HG02623 (cell line): ENCODE results near the gene MYO1G.

Experiments used
- ATAC-seq: cut with Tn5 transposase; IDR thresholded peaks from one replicate; pipeline ENCODE4 v1.9.1; 2021; ENCODE audit warnings: moderate library complexity; ENCODE audit not compliant: unreplicated experiment

Gene MYO1G

GRCh38 chr7:44967571-44968446 lies 11.0 kb downstream of the MYO1G start:
- no peak for ATAC-seq

- ATAC-seq = no peak
Observed at GRCh38 chr7:44966731-44967538, 11.9 kb downstream of the MYO1G start.

DNA sequence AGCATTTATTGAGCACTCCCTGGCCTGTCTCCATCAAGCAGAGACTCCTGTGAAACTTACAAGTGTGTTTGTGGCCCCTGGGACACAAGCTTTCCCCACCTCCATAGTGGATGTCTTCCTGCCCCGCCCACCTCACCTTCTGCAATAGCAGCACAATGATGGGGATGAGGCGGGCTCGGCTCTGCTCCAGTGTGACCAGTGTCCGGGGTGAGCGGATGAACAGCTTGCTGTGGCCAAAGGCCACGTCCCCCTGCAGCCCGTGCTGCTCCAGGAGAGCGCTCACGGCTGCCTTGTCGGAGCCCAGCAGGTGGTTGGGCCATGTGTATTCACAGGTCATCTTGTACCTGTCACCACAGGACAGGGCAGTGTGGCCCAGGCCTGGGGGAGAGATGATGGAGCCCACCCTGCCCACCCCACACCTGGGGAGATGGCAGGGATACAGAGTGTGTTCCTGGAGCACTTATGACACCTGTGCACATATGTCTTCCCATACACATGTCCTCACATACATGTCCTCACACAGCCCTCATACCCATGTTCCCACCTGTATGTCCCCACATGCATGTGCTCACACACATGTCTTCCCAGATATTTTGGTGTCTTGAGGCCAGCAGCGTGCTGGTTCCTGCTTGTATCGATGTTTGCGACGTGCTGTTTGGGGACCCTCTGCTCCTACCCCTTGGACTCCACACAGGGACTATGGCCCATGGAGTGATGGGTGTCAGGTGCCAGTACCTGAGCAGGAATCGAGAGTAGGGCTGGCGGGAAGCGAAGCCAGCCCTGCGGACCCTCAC lies 12.7 kb downstream of the MYO1G start:
- no peak for ATAC-seq

GRCh38 chr7:44965441-44965903 lies 13.3 kb downstream of the MYO1G start:
- ATAC-seq = no peak

GRCh38 chr7:44964831-44965440 lies 13.9 kb downstream of the MYO1G start:
- ATAC-seq = no peak

- no peak for ATAC-seq
Observed at GRCh38 chr7:44964384-44964830, 14.4 kb downstream of the MYO1G start.

DNA sequence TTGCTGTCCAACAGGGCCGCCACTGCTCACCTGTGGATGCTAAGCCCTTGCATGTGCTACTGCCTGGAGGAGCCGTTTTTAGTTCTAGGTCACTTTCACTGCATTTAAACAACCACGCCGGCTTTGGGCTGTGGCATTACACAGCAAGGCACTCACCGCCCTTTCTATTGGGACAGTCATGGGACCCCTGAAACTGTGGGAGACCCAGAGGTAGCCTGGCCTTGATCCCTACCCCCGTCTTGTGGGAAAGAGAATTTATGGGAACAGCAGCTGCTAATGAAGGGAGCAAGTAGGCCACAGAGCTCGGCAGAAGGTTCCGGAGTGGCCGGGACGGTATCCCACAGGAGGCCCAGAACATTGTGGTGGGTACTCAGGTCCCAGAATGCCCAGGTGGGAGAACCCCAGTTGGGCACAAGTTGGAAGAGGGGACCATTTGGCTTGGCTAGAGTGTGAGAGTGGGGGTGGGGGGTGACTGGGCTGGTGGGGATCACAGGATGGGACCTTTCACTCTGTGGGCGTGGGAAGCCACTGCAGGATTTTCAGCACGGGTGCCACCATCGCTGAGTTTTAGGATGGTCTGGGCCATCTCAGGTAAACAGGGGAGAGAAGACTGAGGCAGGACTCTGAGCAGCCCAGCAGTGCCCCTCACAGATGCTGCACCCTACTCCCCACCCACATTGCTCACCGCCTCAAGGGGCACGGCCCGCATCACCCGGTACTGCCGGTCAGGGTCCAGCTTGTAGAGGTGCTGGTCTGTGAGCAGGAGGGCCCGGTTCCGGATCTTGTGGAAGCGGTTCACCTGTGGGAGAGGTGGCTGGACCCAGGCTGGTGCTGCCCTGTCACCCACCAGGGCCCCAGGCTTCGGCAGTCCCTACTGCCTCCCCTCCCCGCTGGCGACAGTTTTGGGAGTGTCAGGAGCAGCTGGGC lies 15.2 kb downstream of the MYO1G start:
- ATAC-seq = no peak

DNA sequence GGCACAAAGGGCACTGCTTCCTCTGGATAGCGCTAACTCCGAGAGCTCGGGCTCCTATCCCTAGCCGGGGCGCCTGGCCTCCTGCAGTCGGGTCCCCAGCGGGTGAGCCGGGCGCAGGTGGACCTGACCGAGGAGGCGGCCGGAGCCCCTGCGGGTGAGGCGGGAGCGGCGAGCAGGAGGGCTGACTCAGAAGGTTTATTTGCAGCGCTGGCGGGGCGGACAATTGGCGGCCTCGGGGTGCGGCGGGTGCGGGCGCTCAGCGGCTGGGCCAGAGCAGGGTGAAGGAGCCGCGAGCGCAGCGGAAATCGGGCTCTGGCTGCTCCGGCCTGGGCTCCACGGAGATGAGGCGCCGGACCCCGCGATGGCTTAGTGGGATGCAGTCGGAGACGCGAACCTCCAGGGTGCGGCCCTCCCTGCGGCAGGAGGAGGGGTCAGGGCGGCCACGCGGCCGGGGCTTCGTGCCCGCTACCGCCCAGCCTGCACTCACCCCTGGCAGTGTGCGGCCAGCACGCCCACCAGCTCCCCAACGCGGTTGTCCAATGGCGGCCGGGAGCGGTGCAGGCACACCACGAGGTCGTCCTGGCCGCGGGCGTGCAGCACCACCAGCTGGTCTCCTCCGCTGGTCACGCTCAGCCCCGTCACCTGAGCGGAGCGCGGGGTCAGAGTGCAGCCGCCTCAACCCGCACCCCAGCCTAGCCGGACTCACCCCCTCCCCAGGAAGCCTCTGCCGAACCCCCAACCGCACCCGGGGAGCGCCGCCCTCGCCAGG lies 16.1 kb downstream of the MYO1G start:
- ATAC-seq = no peak

DNA sequence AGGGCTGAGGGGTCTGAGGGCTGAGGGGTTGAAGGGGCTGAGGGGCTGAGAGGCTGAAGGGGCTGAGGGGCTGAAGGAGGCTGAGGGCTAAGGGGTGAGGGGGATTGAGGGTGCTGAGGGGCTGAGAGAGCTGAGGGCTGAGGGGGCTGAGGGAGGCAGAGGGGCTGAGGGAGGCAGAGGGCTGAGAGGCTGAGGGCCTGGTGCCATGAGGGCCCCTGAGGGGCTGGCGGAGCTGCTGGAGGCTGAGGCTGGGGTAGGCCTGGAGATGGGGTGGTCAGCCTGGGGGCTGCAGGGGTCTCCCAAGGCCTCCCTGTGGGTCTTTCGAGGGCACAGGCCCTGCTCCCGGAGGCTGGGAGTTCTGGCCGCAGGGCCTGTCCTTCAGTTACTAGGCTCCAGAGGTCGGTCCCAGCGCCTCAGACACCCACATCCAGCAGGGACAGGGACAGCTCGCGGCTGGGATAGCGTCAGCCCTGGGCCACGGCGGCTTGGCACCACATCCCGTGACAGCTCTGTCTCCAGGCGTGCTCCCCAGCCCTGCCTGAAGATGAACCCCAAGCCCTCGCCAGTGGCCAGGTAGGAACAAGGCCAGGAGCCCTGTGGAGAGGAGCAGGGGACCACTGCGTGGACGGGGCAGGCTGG lies 16.9 kb downstream of the MYO1G start:
- no peak for ATAC-seq

- ATAC-seq = no peak
Observed at GRCh38 chr7:44960011-44960580, 18.7 kb downstream of the MYO1G start.

DNA sequence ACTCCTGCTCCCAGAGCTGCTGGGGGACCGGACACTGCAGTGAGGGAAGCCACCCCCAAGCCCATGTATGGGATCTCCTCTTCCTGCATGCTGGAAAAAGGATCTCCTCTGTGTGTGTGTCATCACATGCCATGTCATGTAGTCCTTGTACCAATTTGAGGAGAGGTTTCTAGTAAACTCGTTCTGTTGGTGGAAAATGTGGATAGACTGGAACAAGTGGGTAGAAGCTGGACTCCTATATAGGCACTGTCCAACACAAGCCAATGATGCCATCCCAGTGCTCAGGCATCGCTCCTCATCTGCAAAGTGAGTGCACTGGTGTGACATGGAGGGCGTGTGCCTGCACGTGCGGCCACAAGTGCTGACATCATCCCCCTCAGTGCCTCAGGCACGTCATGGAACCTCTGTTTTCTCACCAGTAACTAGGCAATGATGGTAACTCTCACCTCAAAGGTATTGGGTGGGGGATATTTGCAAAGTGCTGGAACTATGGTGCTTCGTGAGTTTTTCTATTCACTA lies 19.3 kb downstream of the MYO1G start:
- ATAC-seq = no peak

DNA sequence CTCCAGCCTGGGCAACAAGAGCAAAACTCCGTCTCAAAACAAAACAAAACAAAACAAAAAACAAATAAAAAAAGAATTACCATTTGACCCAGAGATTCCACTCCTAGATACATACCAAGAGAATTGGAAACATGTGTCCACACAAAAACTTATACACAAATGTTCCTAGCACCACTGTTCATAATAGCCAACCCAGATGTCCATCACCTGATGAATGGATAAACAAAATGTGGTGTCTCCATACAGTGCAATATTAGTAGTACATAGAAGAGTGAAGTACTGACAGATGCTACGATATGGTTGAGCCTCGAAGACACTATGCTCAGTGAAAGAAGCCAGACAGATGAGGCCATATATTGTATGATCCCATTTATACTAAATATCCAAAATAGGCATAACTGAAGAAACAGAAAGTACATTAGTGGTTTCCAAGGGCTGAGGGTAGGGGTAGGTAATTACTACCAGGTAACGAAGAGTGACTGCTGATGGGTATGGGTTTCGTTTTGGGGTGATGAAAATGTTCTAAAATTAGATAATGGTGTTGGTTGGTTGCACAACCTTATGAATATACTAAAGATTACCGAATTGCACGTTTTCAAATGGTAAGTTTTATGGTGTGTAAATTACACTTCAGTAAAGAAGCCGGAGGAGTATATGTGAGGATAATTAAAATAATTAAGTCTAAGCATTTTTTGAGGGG lies 20.0 kb downstream of the MYO1G start:
- no peak for ATAC-seq

DNA sequence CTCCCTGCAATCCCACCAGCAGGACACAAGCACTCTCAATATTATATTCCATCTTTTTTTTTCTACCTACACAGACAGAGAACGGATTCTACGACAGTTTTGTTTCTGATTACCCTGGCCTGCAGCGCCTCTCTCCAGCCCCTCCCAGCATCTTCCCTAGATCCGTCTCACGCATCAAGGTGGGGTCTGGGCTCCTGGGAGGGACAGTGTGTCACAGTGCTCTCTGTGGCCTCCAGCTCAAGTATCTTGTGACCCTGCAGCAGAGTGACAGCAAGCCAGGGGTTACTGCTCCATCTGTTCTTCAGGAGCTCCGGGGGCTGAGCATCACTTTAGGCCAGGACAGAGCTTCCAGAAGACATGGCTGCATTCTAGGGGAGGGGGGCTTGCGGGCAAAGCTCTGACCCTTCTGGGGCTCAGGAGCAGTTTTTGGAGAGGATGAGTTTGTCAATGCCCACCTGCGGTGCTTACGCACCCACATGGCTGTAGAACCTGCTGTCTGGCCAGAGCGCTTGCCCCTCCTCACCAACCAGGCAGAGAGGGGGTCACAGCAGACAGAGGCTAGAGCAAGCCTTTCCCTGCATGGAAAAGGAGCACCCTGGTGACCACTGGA lies 22.6 kb downstream of the MYO1G start:
- ATAC-seq = no peak

- no peak for ATAC-seq
Observed at GRCh38 chr7:44955733-44956132, 23.1 kb downstream of the MYO1G start.

GRCh38 chr7:44953156-44953555 lies 25.7 kb downstream of the MYO1G start:
- no peak for ATAC-seq

- no peak for ATAC-seq
Observed at GRCh38 chr7:44949303-44949702, 29.5 kb downstream of the MYO1G start.

DNA sequence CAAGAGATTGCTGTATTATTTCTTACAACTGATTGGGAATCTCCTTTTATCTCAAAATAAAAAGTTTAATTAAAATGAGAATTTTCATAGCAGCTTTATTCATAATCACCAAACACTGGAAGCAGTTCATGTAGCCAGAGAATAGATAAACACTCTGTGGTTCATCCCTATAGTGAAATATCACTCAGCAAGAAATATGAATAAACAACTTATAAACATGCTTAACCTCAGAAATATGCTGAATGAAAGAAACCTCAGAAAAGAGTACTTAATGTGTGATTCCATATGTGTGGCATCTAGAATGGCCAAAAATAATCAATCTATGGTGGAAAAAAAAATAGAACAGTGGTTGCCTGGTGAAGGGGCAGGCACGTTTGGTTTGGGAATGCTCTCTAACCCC lies 33.3 kb downstream of the MYO1G start:
- ATAC-seq = no peak
